HEK293 (cell line): Measurements from ENCODE around the gene LNX1.

Experiments
- CTCF ChIA-PET: fragments of 350-600 bp; formaldehyde crosslinking; extraction: SDS; loops from one replicate; lab custom pipeline; 2021; ENCODE audit warnings: antibody characterized with exemption; lab: Yijun Ruan, JAX
- POLR2A ChIA-PET: fragments of 300-600 bp; formaldehyde crosslinking; extraction: SDS; loops from one replicate; lab custom pipeline; 2020; ENCODE audit warnings: antibody characterized with exemption, inconsistent platforms; lab: Yijun Ruan, JAX
- H3K27ac ChIP-seq: fragments of 200-500 bp; sonication (Bioruptor generic); 2 replicates; pipeline ENCODE4 v1.5.1; 2014; ENCODE audit warnings: low read depth, low read length, control low read depth, inconsistent platforms; ENCODE audit errors: extremely low read depth
- H3K36me3 ChIP-seq, 2 experiments: fragments of 200-500 bp in 1 of 2; sonication (Bioruptor generic) in 1 of 2; 1 replicate in 1 of 2; 2 replicates in 1 of 2; pipeline ENCODE4 v1.5.1; 2014 to 2017; ENCODE audit warnings: inconsistent platforms in 2 of 2, low read length in 2 of 2; ENCODE audit not compliant: control insufficient read depth in 2 of 2, insufficient read depth in 1 of 2
- H3K4me1 ChIP-seq: fragments of 200-500 bp; sonication (Bioruptor generic); 2 replicates; pipeline ENCODE4 v1.5.1; 2014; ENCODE audit warnings: mild to moderate bottlenecking, low read length, inconsistent platforms; ENCODE audit not compliant: control insufficient read depth, insufficient read depth
- H3K4me3 ChIP-seq: 2 replicates; pipeline ENCODE4 v1.5.1; 2011; ENCODE audit warnings: low read depth, mild to moderate bottlenecking, control low read depth, low read length, moderate library complexity
- H3K9me3 ChIP-seq: fragments of 200-500 bp; sonication (Bioruptor generic); 2 replicates; pipeline ENCODE4 v1.5.1; 2014; ENCODE audit warnings: low read depth, low read length, inconsistent platforms; ENCODE audit not compliant: control insufficient read depth, insufficient read depth
- GFI1B ChIP-seq: fragments of 450-650 bp; formaldehyde crosslinking; IDR thresholded peaks from 2 replicates; pipeline ENCODE4 v1.5.1; 2016; ENCODE audit warnings: missing biosample characterization, missing genetic modification characterization
- SALL2 ChIP-seq: fragments of 450-650 bp; formaldehyde crosslinking; IDR thresholded peaks from 2 replicates; pipeline ENCODE4 v1.5.0; 2017; ENCODE audit warnings: missing biosample characterization, mild to moderate bottlenecking, missing genetic modification characterization, borderline replicate concordance
- ZBTB20 ChIP-seq: fragments of 450-650 bp; formaldehyde crosslinking; IDR thresholded peaks from 2 replicates; pipeline ENCODE4 v1.5.1; 2016; ENCODE audit warnings: missing biosample characterization, missing genetic modification characterization
- ZBTB21 ChIP-seq: fragments of 450-650 bp; formaldehyde crosslinking; IDR thresholded peaks from 2 replicates; pipeline ENCODE4 v1.5.1; 2017; ENCODE audit warnings: missing biosample characterization, missing genetic modification characterization
- ZFP69B ChIP-seq: fragments of 450-650 bp; formaldehyde crosslinking; IDR thresholded peaks from 2 replicates; pipeline ENCODE4 v1.5.1; 2016; ENCODE audit warnings: missing biosample characterization, missing genetic modification characterization
- ZNF155 ChIP-seq: fragments of 450-650 bp; formaldehyde crosslinking; IDR thresholded peaks from 2 replicates; pipeline ENCODE4 v1.5.1; 2016; ENCODE audit warnings: missing biosample characterization, missing genetic modification characterization
- ZNF175 ChIP-seq: fragments of 450-650 bp; formaldehyde crosslinking; IDR thresholded peaks from 2 replicates; pipeline ENCODE4 v1.5.1; 2016; ENCODE audit warnings: missing biosample characterization, missing genetic modification characterization
- ZNF221 ChIP-seq: fragments of 450-650 bp; formaldehyde crosslinking; IDR thresholded peaks from 2 replicates; pipeline ENCODE4 v1.5.1; 2017; ENCODE audit warnings: missing biosample characterization, missing genetic modification characterization, borderline replicate concordance
- ZNF292 ChIP-seq: fragments of 450-650 bp; formaldehyde crosslinking; IDR thresholded peaks from 2 replicates; pipeline ENCODE4 v1.5.1; 2016; ENCODE audit warnings: low read depth, missing biosample characterization, missing genetic modification characterization, borderline replicate concordance
- ZNF48 ChIP-seq: fragments of 450-650 bp; formaldehyde crosslinking; IDR thresholded peaks from 2 replicates; pipeline ENCODE4 v1.5.1; 2016; ENCODE audit warnings: missing biosample characterization, missing genetic modification characterization
- ZNF558 ChIP-seq: fragments of 450-650 bp; formaldehyde crosslinking; IDR thresholded peaks from 2 replicates; pipeline ENCODE4 v1.5.1; 2016; ENCODE audit warnings: missing biosample characterization, missing genetic modification characterization
- ZNF560 ChIP-seq: fragments of 450-650 bp; formaldehyde crosslinking; IDR thresholded peaks from 2 replicates; pipeline ENCODE4 v1.5.1; 2017; ENCODE audit warnings: missing biosample characterization, missing genetic modification characterization, borderline replicate concordance
- ZNF670 ChIP-seq: fragments of 450-650 bp; formaldehyde crosslinking; IDR thresholded peaks from 2 replicates; pipeline ENCODE4 v1.5.1; 2016; ENCODE audit warnings: missing biosample characterization, missing genetic modification characterization, low read depth
- ZNF76 ChIP-seq: fragments of 450-650 bp; formaldehyde crosslinking; IDR thresholded peaks from 2 replicates; pipeline ENCODE4; 2016; ENCODE audit warnings: low read depth, missing biosample characterization, missing genetic modification characterization, borderline replicate concordance
- ZSCAN23 ChIP-seq: fragments of 450-650 bp; formaldehyde crosslinking; IDR thresholded peaks from 2 replicates; pipeline ENCODE4 v1.5.1; 2016; ENCODE audit warnings: missing biosample characterization, missing genetic modification characterization
- TF ChIP-seq, protein P1 (sequence below): fragments of 450-650 bp; formaldehyde crosslinking; IDR thresholded peaks from 2 replicates; pipeline ENCODE4 v1.5.1; 2016; ENCODE audit warnings: missing biosample characterization, missing genetic modification characterization, low read depth
- TF ChIP-seq, protein P2 (sequence below): fragments of 450-650 bp; formaldehyde crosslinking; IDR thresholded peaks from 2 replicates; pipeline ENCODE4 v1.5.1; 2016; ENCODE audit warnings: missing biosample characterization, missing genetic modification characterization, borderline replicate concordance
- TF ChIP-seq, protein P3 (sequence below): fragments of 450-650 bp; formaldehyde crosslinking; IDR thresholded peaks from 2 replicates; pipeline ENCODE4 v1.5.1; 2016; ENCODE audit warnings: missing biosample characterization, missing genetic modification characterization

LNX1 gene

DNA sequence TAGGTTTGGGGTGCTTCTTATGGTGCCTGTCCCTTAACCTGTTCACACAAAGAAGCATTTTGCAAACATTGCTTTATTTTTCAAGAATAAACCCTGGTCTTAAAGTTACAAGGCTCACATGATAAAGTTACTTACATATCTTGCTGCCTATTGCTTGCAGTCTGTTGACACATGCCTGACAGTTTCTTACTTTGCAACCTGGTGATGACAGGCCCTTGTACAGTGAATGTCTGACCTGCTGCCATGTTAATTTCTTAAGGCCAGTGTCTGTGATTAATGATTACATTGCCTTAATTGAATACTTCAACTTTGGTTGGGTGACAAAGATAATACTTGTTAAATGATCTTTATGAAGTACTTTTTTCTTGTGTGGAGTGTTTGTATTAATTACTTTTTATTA is 163.9 kb downstream of the LNX1 start:
- POLR2A ChIA-PET: no interaction called here

DNA sequence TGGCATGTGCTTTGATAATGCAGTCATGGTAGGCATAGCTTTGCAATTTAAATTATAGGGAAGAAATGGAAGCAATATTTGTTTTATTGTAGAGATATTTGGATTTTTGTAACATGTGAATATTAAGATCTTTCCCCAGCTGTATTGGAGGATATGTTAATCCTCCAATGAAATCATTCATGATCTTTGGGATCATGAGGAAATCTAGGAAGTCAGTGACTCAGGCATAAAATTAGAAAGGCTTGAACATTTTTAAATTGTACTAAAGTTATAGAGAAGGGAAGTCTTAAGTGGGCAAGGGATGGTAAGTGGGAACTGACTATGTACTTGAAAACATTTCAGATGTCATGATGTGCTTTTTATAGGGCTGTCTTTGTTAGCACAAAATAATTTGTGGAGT is 167.0 kb downstream of the LNX1 start:
- no peak overlapping the region for H3K4me3 ChIP-seq
- peaks cover 4 to 20% of the 10 kb centered on the region in 2 experiments; a peak in 2 of 3 replicates for H3K36me3 ChIP-seq
- no peak overlapping the region for H3K27ac ChIP-seq
- POLR2A ChIA-PET: no interaction called here
- H3K4me1 ChIP-seq: no peaks in the 10 kb centered on the region
- CTCF ChIA-PET: interaction anchor here (0.6 to 1.1 kb wide), 3 partner anchors 27 to 810 kb away, joined by 3 to 4 read pairs (median 3); no protein-coding TSS in a partner anchor
- TF ChIP-seq, protein P1, sequence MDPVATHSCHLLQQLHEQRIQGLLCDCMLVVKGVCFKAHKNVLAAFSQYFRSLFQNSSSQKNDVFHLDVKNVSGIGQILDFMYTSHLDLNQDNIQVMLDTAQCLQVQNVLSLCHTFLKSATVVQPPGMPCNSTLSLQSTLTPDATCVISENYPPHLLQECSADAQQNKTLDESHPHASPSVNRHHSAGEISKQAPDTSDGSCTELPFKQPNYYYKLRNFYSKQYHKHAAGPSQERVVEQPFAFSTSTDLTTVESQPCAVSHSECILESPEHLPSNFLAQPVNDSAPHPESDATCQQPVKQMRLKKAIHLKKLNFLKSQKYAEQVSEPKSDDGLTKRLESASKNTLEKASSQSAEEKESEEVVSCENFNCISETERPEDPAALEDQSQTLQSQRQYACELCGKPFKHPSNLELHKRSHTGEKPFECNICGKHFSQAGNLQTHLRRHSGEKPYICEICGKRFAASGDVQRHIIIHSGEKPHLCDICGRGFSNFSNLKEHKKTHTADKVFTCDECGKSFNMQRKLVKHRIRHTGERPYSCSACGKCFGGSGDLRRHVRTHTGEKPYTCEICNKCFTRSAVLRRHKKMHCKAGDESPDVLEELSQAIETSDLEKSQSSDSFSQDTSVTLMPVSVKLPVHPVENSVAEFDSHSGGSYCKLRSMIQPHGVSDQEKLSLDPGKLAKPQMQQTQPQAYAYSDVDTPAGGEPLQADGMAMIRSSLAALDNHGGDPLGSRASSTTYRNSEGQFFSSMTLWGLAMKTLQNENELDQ (tag by site-specific recombination): no peak
- H3K9me3 ChIP-seq: no peaks in the 10 kb centered on the region

More for the DNA sequence above, 163.9 kb downstream of the LNX1 start:
- no peak overlapping the region for H3K4me3 ChIP-seq
- H3K9me3 ChIP-seq: no peaks in the 10 kb centered on the region
- H3K36me3 ChIP-seq: peaks cover 9 to 35% of the 10 kb centered on the region in 2 experiments
- no peak overlapping the region for H3K27ac ChIP-seq
- TF ChIP-seq, protein P2, sequence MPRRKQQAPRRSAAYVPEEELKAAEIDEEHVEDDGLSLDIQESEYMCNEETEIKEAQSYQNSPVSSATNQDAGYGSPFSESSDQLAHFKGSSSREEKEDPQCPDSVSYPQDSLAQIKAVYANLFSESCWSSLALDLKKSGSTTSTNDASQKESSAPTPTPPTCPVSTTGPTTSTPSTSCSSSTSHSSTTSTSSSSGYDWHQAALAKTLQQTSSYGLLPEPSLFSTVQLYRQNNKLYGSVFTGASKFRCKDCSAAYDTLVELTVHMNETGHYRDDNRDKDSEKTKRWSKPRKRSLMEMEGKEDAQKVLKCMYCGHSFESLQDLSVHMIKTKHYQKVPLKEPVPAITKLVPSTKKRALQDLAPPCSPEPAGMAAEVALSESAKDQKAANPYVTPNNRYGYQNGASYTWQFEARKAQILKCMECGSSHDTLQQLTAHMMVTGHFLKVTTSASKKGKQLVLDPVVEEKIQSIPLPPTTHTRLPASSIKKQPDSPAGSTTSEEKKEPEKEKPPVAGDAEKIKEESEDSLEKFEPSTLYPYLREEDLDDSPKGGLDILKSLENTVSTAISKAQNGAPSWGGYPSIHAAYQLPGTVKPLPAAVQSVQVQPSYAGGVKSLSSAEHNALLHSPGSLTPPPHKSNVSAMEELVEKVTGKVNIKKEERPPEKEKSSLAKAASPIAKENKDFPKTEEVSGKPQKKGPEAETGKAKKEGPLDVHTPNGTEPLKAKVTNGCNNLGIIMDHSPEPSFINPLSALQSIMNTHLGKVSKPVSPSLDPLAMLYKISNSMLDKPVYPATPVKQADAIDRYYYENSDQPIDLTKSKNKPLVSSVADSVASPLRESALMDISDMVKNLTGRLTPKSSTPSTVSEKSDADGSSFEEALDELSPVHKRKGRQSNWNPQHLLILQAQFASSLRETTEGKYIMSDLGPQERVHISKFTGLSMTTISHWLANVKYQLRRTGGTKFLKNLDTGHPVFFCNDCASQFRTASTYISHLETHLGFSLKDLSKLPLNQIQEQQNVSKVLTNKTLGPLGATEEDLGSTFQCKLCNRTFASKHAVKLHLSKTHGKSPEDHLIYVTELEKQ (tag by site-specific recombination): no peak
- TF ChIP-seq ZFP69B (tag by site-specific recombination): no peak
- TF ChIP-seq SALL2: no peak
- no peak for TF ChIP-seq ZNF155 (tag by site-specific recombination)
- TF ChIP-seq ZNF175 (tag by site-specific recombination): no peak
- no peak for TF ChIP-seq ZSCAN23 (tag by site-specific recombination)
- no peak for TF ChIP-seq GFI1B (tag by site-specific recombination)
- no peak for TF ChIP-seq ZBTB20 (tag by site-specific recombination)
- no peak for TF ChIP-seq ZNF48 (tag by site-specific recombination)
- TF ChIP-seq ZNF221 (tag by site-specific recombination): no peak
- no peak for TF ChIP-seq ZBTB21
- no peaks in the 10 kb centered on the region for H3K4me1 ChIP-seq
- CTCF ChIA-PET: no interaction called here

DNA sequence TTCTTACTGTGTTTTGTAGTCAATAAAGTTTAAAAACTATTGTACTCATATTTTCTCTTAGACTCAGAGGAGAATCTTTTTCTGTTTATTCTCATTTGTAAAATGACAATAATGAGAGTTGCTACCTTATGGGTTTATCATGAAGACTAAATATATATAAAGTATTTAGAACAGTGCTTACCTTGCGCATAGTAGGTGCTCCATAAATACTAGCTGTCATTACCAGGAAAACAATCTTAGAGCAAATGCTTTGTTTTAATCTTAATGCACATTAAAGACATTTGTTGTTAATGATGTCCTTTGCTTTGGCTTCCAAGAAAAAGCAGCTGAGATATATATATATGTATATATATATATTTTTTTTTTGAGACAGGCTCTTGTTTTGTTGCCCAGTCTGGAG is 168.9 kb downstream of the LNX1 start:
- H3K9me3 ChIP-seq: no peaks in the 10 kb centered on the region
- peaks cover 0 to 9% of the 10 kb centered on the region in 2 experiments; a peak in 2 of 3 replicates for H3K36me3 ChIP-seq
- H3K27ac ChIP-seq: no peak overlapping the region
- POLR2A ChIA-PET: no interaction called here
- H3K4me1 ChIP-seq: no peaks in the 10 kb centered on the region
- CTCF ChIA-PET: no interaction called here
- no peak overlapping the region for H3K4me3 ChIP-seq
- TF ChIP-seq GFI1B (tag by site-specific recombination) (no peak), ZNF560 (tag by site-specific recombination) (no peak), ZNF558 (tag by site-specific recombination) (no peak), ZNF292 (tag by site-specific recombination) (no peak), ZNF76 (tag by site-specific recombination) (no peak), ZNF670 (no peak)
- TF ChIP-seq, protein P2 (tag by site-specific recombination): no peak
- TF ChIP-seq, protein P3, sequence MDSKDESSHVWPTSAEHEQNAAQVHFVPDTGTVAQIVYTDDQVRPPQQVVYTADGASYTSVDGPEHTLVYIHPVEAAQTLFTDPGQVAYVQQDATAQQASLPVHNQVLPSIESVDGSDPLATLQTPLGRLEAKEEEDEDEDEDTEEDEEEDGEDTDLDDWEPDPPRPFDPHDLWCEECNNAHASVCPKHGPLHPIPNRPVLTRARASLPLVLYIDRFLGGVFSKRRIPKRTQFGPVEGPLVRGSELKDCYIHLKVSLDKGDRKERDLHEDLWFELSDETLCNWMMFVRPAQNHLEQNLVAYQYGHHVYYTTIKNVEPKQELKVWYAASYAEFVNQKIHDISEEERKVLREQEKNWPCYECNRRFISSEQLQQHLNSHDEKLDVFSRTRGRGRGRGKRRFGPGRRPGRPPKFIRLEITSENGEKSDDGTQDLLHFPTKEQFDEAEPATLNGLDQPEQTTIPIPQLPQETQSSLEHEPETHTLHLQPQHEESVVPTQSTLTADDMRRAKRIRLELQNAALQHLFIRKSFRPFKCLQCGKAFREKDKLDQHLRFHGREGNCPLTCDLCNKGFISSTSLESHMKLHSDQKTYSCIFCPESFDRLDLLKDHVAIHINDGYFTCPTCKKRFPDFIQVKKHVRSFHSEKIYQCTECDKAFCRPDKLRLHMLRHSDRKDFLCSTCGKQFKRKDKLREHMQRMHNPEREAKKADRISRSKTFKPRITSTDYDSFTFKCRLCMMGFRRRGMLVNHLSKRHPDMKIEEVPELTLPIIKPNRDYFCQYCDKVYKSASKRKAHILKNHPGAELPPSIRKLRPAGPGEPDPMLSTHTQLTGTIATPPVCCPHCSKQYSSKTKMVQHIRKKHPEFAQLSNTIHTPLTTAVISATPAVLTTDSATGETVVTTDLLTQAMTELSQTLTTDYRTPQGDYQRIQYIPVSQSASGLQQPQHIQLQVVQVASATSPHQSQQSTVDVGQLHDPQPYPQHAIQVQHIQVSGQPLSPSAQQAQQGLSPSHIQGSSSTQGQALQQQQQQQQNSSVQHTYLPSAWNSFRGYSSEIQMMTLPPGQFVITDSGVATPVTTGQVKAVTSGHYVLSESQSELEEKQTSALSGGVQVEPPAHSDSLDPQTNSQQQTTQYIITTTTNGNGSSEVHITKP (tag by site-specific recombination): no peak
